ENCODE measurements around the gene DLGAP1. TPM values are rescaled to one million over a fixed set of nuclear protein-coding genes. Genes with fewer than 3 reads are reported as not detected.
"Not testable (repeated sequence)": the region's sequence is repeated elsewhere in the genome, so short reads cannot be mapped to it uniquely, and the experiment has no call there.

The DLGAP1 gene
- total RNA-seq (3.1 and 3.9 TPM in 2 replicates), polyA plus RNA-seq (6.5 and 9.3 TPM in 2 replicates)

GRCh38 chr18:4455113-4455811, at the start of gene DLGAP1:
DLGAP1 (minus strand) TSS chr18:4455307.
- DNase-seq (ENCODE audit: low spot score), result peak; percentile 84
- H3K36me3 ChIP-seq (replicated peaks; ENCODE audit: insufficient read depth, low read depth), result no peaks in the 10 kb centered on the region
- no peak for TF ChIP-seq CTCF (IDR thresholded peaks at IDR 0.05; ENCODE audit: poor library complexity)
- TF ChIP-seq EZH2 (IDR thresholded peaks at IDR 0.05; ENCODE audit: borderline replicate concordance), result no peak
- no peak for TF ChIP-seq EZH2phosphoT487 (IDR thresholded peaks at IDR 0.05; ENCODE audit: low read depth, severe bottlenecking, unreplicated experiment)
- no peaks in the 10 kb centered on the region for H3K79me2 ChIP-seq
- no peak within 1 kb of the TSS for H3K27ac ChIP-seq
- under 1% methylated on average over 44 of the region's 75 CpGs for WGBS (ENCODE audit: low lambda C conversion rate, missing lambda C conversion rate)
- H3K9me3 ChIP-seq (ENCODE audit: low read depth), result no peaks in the 10 kb centered on the region
- peaks cover 8% of the 10 kb centered on the region for H3K4me1 ChIP-seq (ENCODE audit: insufficient read depth)
- peak within 1 kb of the TSS; percentile 54 for H2AFZ ChIP-seq
- H4K20me1 ChIP-seq (ENCODE audit: insufficient read depth, poor library complexity, severe bottlenecking), result no peaks in the 10 kb centered on the region
- peak within 1 kb of the TSS; percentile 96 for H3K4me2 ChIP-seq
- H3K9me2 ChIP-seq (replicated peaks; ENCODE audit: insufficient read depth), result no peaks in the 10 kb centered on the region
- peaks cover 48% of the 10 kb centered on the region for H3K27me3 ChIP-seq
- H3K4me3 ChIP-seq, result peak within 1 kb of the TSS; percentile 40

- DNase-seq (ENCODE audit: low spot score); H4K20me1 ChIP-seq (ENCODE audit: insufficient read depth, poor library complexity, severe bottlenecking); H3K4me3 ChIP-seq; H3K27ac ChIP-seq; H3K9me3 ChIP-seq (ENCODE audit: low read depth); H3K4me2 ChIP-seq; H3K27me3 ChIP-seq; H3K9me2 ChIP-seq (replicated peaks; ENCODE audit: insufficient read depth); H2AFZ ChIP-seq; H3K79me2 ChIP-seq; H3K4me1 ChIP-seq (ENCODE audit: insufficient read depth); H3K36me3 ChIP-seq (replicated peaks; ENCODE audit: insufficient read depth, low read depth): not testable (repeated sequence)
- 90% methylated on average over 4 of the region's 4 CpGs for whole genome bisulfite sequencing (ENCODE audit: low lambda C conversion rate, missing lambda C conversion rate)
Measured at GRCh38 chr18:4494703-4495284, 39.7 kb upstream of the DLGAP1 start.

- no peak overlapping the region for H2AFZ ChIP-seq
- DNase-seq (ENCODE audit: low spot score), result no peak
- 35% methylated on average over 3 of the region's 3 CpGs for WGBS (ENCODE audit: low lambda C conversion rate, missing lambda C conversion rate)
Measured at GRCh38 chr18:4468511-4468910, 13.4 kb upstream of the DLGAP1 start.

More at GRCh38 chr18:4468511-4468910, 13.4 kb upstream of the DLGAP1 start:
- peaks cover 1% of the 10 kb centered on the region for H3K27me3 ChIP-seq
- no peaks in the 10 kb centered on the region for H3K9me2 ChIP-seq (replicated peaks; ENCODE audit: insufficient read depth)
- H3K9me3 ChIP-seq (ENCODE audit: low read depth), result no peaks in the 10 kb centered on the region
- TF ChIP-seq EZH2phosphoT487 (IDR thresholded peaks at IDR 0.05; ENCODE audit: low read depth, severe bottlenecking, unreplicated experiment) (no peak), CTCF (IDR thresholded peaks at IDR 0.05; ENCODE audit: poor library complexity) (no peak), EZH2 (IDR thresholded peaks at IDR 0.05; ENCODE audit: borderline replicate concordance) (no peak)
- no peak overlapping the region for H3K4me2 ChIP-seq
- no peaks in the 10 kb centered on the region for H3K36me3 ChIP-seq (replicated peaks; ENCODE audit: insufficient read depth, low read depth)
- H3K4me3 ChIP-seq, result no peak overlapping the region
- no peaks in the 10 kb centered on the region for H4K20me1 ChIP-seq (ENCODE audit: insufficient read depth, poor library complexity, severe bottlenecking)
- H3K79me2 ChIP-seq, result no peaks in the 10 kb centered on the region
- no peaks in the 10 kb centered on the region for H3K4me1 ChIP-seq (ENCODE audit: insufficient read depth)
- H3K27ac ChIP-seq, result no peak overlapping the region
